IMR-90 (cell line): ENCODE measurements around the gene KCNK7. TPM values are rescaled to one million over a fixed set of nuclear protein-coding genes. Genes with fewer than 3 reads are reported as not detected.

Source experiments
- ATAC-seq: fragments of 200-7000 bp; cut with Tn5 transposase; 2 replicates; pipeline ENCODE4 v1.9.1; 2020; ENCODE audit warnings: low read depth, mild to moderate bottlenecking, moderate library complexity
- BruUV-seq: library from RNA; stranded (reverse); fragments of 400-500 nt; replicated peaks from 2 replicates; lab custom pipeline; 2021; lab: Mats Ljungman, UMichigan
- CTCF ChIA-PET: fragments of 300-600 bp; formaldehyde crosslinking; extraction: SDS; loops from one replicate; lab custom pipeline; 2021; ENCODE audit warnings: antibody characterized with exemption; lab: Yijun Ruan, JAX
- POLR2A ChIA-PET: fragments of 300-600 bp; sonication (Branson Sonifier 250); formaldehyde crosslinking; loops from one replicate; lab custom pipeline; 2022; ENCODE audit warnings: antibody characterized with exemption; ENCODE audit not compliant: unreplicated experiment; lab: Charles Lee
- DNase-seq: peaks from one replicate; pipeline ENCODE4 v3.0.0; 2013
- H2AFZ ChIP-seq: replicated peaks from 2 replicates; pipeline ENCODE3; 2013; ENCODE audit warnings: low read length, mild to moderate bottlenecking; ENCODE audit not compliant: poor library complexity
- H2AK5ac ChIP-seq: 2 replicates; pipeline ENCODE4 v1.6.1; 2013; ENCODE audit warnings: low read depth, low read length, inconsistent platforms
- H2AK9ac ChIP-seq: replicated peaks from 2 replicates; pipeline ENCODE3; 2013; ENCODE audit warnings: mild to moderate bottlenecking, low read depth, low read length, moderate library complexity; ENCODE audit not compliant: poor library complexity
- H2BK120ac ChIP-seq: 2 replicates; pipeline ENCODE4 v1.6.1; 2013; ENCODE audit warnings: low read depth, low read length, inconsistent platforms
- H2BK15ac ChIP-seq: 3 replicates; pipeline ENCODE4 v1.6.1; 2013; ENCODE audit warnings: low read depth, low read length, inconsistent platforms
- H2BK20ac ChIP-seq: 2 replicates; pipeline ENCODE4 v1.6.1; 2013; ENCODE audit warnings: low read depth, mild to moderate bottlenecking, inconsistent platforms, low read length, moderate library complexity
- H2BK5ac ChIP-seq: 2 replicates; pipeline ENCODE4 v1.6.1; 2013; ENCODE audit warnings: mild to moderate bottlenecking, low read depth, low read length, inconsistent platforms; ENCODE audit not compliant: poor library complexity, severe bottlenecking
- H3K14ac ChIP-seq: replicated peaks from 2 replicates; pipeline ENCODE4 v1.6.1; 2013; ENCODE audit warnings: low read depth, low read length, inconsistent platforms
- H3K18ac ChIP-seq: 2 replicates; pipeline ENCODE4 v1.6.1; 2013; ENCODE audit warnings: low read depth, low read length, control low read depth
- H3K23ac ChIP-seq: 2 replicates; pipeline ENCODE4 v1.6.1; 2013; ENCODE audit warnings: low read depth, low read length, inconsistent platforms
- H3K27ac ChIP-seq: 2 replicates; pipeline ENCODE4 v1.5.1; 2013; ENCODE audit warnings: mild to moderate bottlenecking, control low read depth, low read length; ENCODE audit not compliant: insufficient read depth
- H3K27me3 ChIP-seq: 2 replicates; pipeline ENCODE4 v1.6.1; 2013; ENCODE audit warnings: low read length; ENCODE audit not compliant: control insufficient read depth, insufficient read depth
- H3K36me3 ChIP-seq: 2 replicates; pipeline ENCODE4 v1.6.1; 2013; ENCODE audit warnings: low read length, mixed read lengths; ENCODE audit not compliant: control insufficient read depth, insufficient read depth
- H3K4ac ChIP-seq: 2 replicates; pipeline ENCODE4 v1.6.1; 2013; ENCODE audit warnings: low read depth, low read length, inconsistent platforms
- H3K4me1 ChIP-seq: 2 replicates; pipeline ENCODE4 v1.6.1; 2013; ENCODE audit warnings: low read length, mixed read lengths; ENCODE audit not compliant: control insufficient read depth, insufficient read depth
- H3K4me2 ChIP-seq: 2 replicates; pipeline ENCODE4 v1.6.1; 2013; ENCODE audit warnings: low read depth, mild to moderate bottlenecking, control low read depth, low read length, moderate library complexity
- H3K4me3 ChIP-seq: 2 replicates; pipeline ENCODE4 v1.5.1; 2013; ENCODE audit warnings: low read depth, mild to moderate bottlenecking, control low read depth, low read length, moderate library complexity; ENCODE audit not compliant: insufficient read depth
- H3K56ac ChIP-seq: 2 replicates; pipeline ENCODE4 v1.6.1; 2013; ENCODE audit warnings: low read length, inconsistent platforms; ENCODE audit not compliant: insufficient read depth; ENCODE audit errors: extremely low read depth
- H3K79me1 ChIP-seq, 2 experiments: 2 replicates each; pipeline ENCODE4 v1.6.1; 2013; ENCODE audit warnings: low read length in 2 of 2, inconsistent platforms in 1 of 2, low read depth in 1 of 2
- H3K9ac ChIP-seq: 2 replicates; pipeline ENCODE4 v1.6.1; 2013; ENCODE audit warnings: low read depth, low read length, control low read depth
- H3K9me1 ChIP-seq: 2 replicates; pipeline ENCODE4 v1.6.1; 2013; ENCODE audit warnings: low read length, inconsistent platforms; ENCODE audit not compliant: insufficient read depth
- H3K9me3 ChIP-seq: 2 replicates; pipeline ENCODE4 v1.6.1; 2013; ENCODE audit warnings: low read length; ENCODE audit not compliant: control insufficient read depth, insufficient read depth
- H4K20me1 ChIP-seq: 2 replicates; pipeline ENCODE4 v1.6.1; 2013; ENCODE audit warnings: low read length, inconsistent platforms; ENCODE audit not compliant: insufficient read depth
- H4K5ac ChIP-seq: 2 replicates; pipeline ENCODE4 v1.6.1; 2013; ENCODE audit warnings: mild to moderate bottlenecking, low read depth, low read length, control low read depth
- H4K8ac ChIP-seq, 2 experiments: 2 replicates each; pipeline ENCODE4 v1.6.1; 2013; ENCODE audit warnings: low read depth in 2 of 2, low read length in 2 of 2, control low read depth in 1 of 2, inconsistent platforms in 1 of 2
- H4K91ac ChIP-seq: 2 replicates; pipeline ENCODE4 v1.6.1; 2013; ENCODE audit warnings: low read depth, low read length, inconsistent platforms; ENCODE audit not compliant: insufficient read depth
- BHLHE40 ChIP-seq: fragments of 150-350 bp; IDR thresholded peaks from 2 replicates; pipeline ENCODE4 v1.6.1; 2016; ENCODE audit warnings: mild to moderate bottlenecking, low read depth, low read length
- MXI1 ChIP-seq: IDR thresholded peaks from 2 replicates; pipeline ENCODE4 v1.6.1; 2012; ENCODE audit warnings: low read depth, mild to moderate bottlenecking, low read length, moderate library complexity, borderline replicate concordance
- WGBS, 2 experiments: methylation state at CpG; one replicate each; pipeline versions ENCODE4 v1.1.5 to v1.1.7; 2013; ENCODE audit warnings: missing lambda C conversion rate in 2 of 2; ENCODE audit not compliant: insufficient read length in 1 of 2; ENCODE audit errors: extremely low coverage in 2 of 2; 5-methylcytosine and 5-hydroxymethylcytosine counted together
- dilution Hi-C: fragments of 300-500 bp; cut with HindIII; formaldehyde crosslinking; loops from one replicate; pipeline ENCODE4 v1.14.3; 2018; ENCODE audit warnings: low sequenced_read_pairs; ENCODE audit not compliant: unreplicated experiment
- in situ Hi-C: fragments of 300-500 bp; cut with MboI; formaldehyde crosslinking; loops from 3 replicates; pipeline ENCODE4 v1.14.3; 2019; ENCODE audit warnings: low sequenced_read_pairs, inconsistent platforms, mixed read lengths
- intact Hi-C: fragments of 100-400 bp; cut with micrococcal nuclease; formaldehyde crosslinking; loops from 2 replicates; pipeline ENCODE4 v1.10.0; 2022
- polyA plus RNA-seq, 3 experiments: library from polyadenylated mRNA; depleted of rRNA; stranded (reverse); fragments of >200 nt; gene quantifications; 2 replicates each; pipeline ENCODE4 v1.2.3, GENCODE V29; 2012; ENCODE audit warnings: low replicate concordance in 1 of 3
- total RNA-seq: library from RNA; depleted of rRNA; stranded (reverse); fragments of >200 nt; gene quantifications from 2 replicates; pipeline ENCODE4 v1.2.3, GENCODE V29; 2012
- TF ChIP-seq, protein P1 (sequence below): fragments of 150-350 bp; IDR thresholded peaks from 2 replicates; pipeline ENCODE4 v1.6.1; 2017; ENCODE audit warnings: mild to moderate bottlenecking, antibody characterized with exemption, low read length, low read depth

The KCNK7 gene
- total and polyA plus RNA-seq, 2 of the 4 experiments (the other 2 are of a cell fraction) = 0.09 TPM; not detected in 1

DNA sequence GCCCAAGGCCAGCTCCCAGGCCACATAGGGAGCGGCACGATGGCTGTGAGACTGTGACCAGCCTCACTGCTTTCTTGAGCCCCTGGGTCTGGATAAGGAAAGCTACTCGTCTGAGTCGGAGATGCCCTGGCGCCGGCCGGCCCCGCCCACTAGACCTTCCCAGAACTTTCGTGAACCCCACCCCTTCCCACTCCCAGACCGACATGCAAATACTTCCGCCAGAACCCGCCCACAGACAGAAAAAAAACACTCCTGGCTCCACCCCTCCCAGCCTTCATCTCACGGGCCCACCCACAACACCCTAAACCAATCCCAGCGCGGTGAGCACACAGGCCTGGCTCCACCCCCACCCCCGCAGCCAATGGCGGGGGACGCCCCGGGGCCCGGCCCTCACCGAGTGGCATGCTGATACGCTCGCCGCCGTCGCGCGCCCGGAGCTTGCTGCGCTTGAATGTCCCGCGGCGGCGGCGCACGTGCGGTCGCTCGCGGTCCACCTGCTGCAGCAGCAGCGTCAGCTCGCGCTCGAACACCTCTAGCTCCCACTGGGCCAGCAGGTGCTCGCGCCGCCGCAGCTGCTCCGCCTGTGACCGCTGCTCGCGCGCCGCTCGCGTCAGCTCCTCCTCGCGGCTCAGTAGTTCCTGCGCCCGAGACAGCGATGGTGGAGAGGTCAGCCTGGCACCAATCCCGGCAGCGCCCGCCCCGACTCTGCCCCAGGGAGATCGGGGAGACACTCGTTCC, 11.4 kb upstream of the KCNK7 start:
- no peak overlapping the region; a peak in 1 of 4 replicates for H4K8ac ChIP-seq
- H3K79me1 ChIP-seq = peaks cover 13 to 58% of the 10 kb centered on the region in 2 experiments
- TF ChIP-seq, protein P1, sequence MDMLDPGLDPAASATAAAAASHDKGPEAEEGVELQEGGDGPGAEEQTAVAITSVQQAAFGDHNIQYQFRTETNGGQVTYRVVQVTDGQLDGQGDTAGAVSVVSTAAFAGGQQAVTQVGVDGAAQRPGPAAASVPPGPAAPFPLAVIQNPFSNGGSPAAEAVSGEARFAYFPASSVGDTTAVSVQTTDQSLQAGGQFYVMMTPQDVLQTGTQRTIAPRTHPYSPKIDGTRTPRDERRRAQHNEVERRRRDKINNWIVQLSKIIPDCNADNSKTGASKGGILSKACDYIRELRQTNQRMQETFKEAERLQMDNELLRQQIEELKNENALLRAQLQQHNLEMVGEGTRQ = no peak; the same call in 1 of the 2 replicates
- TF ChIP-seq BHLHE40 = peak; percentile 93
- TF ChIP-seq MXI1 = peak; percentile 99
- H2BK15ac ChIP-seq = no peak overlapping the region
- H3K36me3 ChIP-seq = peaks cover 41% of the 10 kb centered on the region
- no peak overlapping the region for H2BK20ac ChIP-seq
- no peak overlapping the region for H3K23ac ChIP-seq
- intact Hi-C loops = loop anchor here (5.0 kb wide), 1 partner anchor 35 kb away; the partner anchor contains the start of genes FAM89B and ZNRD2
- no peak overlapping the region for H3K4ac ChIP-seq
- H3K9me3 ChIP-seq = no peaks in the 10 kb centered on the region
- H2BK120ac ChIP-seq = no peak overlapping the region
- H2BK5ac ChIP-seq = no peak overlapping the region
- H3K18ac ChIP-seq = no peak overlapping the region
- peak overlapping the region; percentile 74 for H3K4me2 ChIP-seq
- ATAC-seq (peak; percentile 100), DNase-seq (peak; percentile 93)
- 0 out of 2 replicates have a peak, but pooled peaks cover 5% of the 10 kb centered on the region for H3K9me1 ChIP-seq
- 8% methylated on average over 48 of the region's 67 CpGs; no CpG with 5 or more reads in 1 of the 2 experiments for WGBS, 2 experiments
- H3K56ac ChIP-seq = no peak overlapping the region
- peaks cover 39% of the 10 kb centered on the region for H4K20me1 ChIP-seq
- H3K4me1 ChIP-seq = peaks cover 9% of the 10 kb centered on the region
- H2AK5ac ChIP-seq = peak overlapping the region; percentile 33; the same call in 1 of the 2 replicates
- peak overlapping the region; percentile 20; the same call in 1 of the 2 replicates for H3K4me3 ChIP-seq
- no TSS peak for BruUV-seq
- ChIA-PET CTCF (interaction anchor here (1.0 kb wide), 1 partner anchor 13 kb away, joined by 3 read pairs; no protein-coding TSS in a partner anchor), POLR2A (interaction anchor here (0.5 to 0.7 kb wide), 3 partner anchors 15 to 290 kb away, joined by 3 to 10 read pairs (median 8); no protein-coding TSS in a partner anchor)
- no peak overlapping the region for H4K5ac ChIP-seq
- in situ Hi-C loops = no loop called here
- no peaks in the 10 kb centered on the region for H3K27me3 ChIP-seq
- dilution Hi-C loops = no loop called here
- H4K91ac ChIP-seq = no peak overlapping the region
- no peak overlapping the region for H3K14ac ChIP-seq
- H2AK9ac ChIP-seq = peak overlapping the region; percentile 73
- H2AFZ ChIP-seq = peak overlapping the region; percentile 61
- no peak overlapping the region for H3K9ac ChIP-seq
- H3K27ac ChIP-seq = no peak overlapping the region
